Natural killer cell (primary cell): ENCODE data around the gene UGT1A3. TPM values are rescaled to one million over a fixed set of nuclear protein-coding genes. Genes with fewer than 3 reads are reported as not detected.

Experiments
- ATAC-seq, 3 donors: fragments of 150-1000 bp in 2 of 3; fragments of 200-7000 bp in 1 of 3; cut with Tn5 transposase; 1 replicate in 1 of 3; 2 replicates in 2 of 3; pipeline ENCODE4 v1.10.0; 2021; ENCODE audit warnings: mild to moderate bottlenecking in 2 of 3, moderate library complexity in 2 of 3
- DNase-seq, 2 donors: peaks; one replicate each; pipeline versions ENCODE4 v3.0.0 to v3.0.0-alpha.2; 2013 to 2021; ENCODE audit warnings: mixed read lengths in 1 of 2
- H3K27ac ChIP-seq: one replicate; pipeline ENCODE4 v1.5.1; 2013; ENCODE audit warnings: mild to moderate bottlenecking, low read length
- H3K27me3 ChIP-seq: one replicate; pipeline ENCODE4 v1.6.1; 2013; ENCODE audit warnings: low read length; ENCODE audit not compliant: control insufficient read depth, insufficient read depth
- H3K36me3 ChIP-seq: one replicate; pipeline ENCODE4 v1.6.1; 2013; ENCODE audit warnings: low read length; ENCODE audit not compliant: control insufficient read depth, insufficient read depth
- H3K4me1 ChIP-seq: one replicate; pipeline ENCODE4 v1.6.1; 2013; ENCODE audit warnings: low read length; ENCODE audit not compliant: control insufficient read depth, insufficient read depth
- H3K4me3 ChIP-seq: one replicate; pipeline ENCODE4 v1.5.1; 2013; ENCODE audit warnings: low read length
- H3K9me3 ChIP-seq: one replicate; pipeline ENCODE4 v1.6.1; 2013; ENCODE audit warnings: low read length; ENCODE audit not compliant: control insufficient read depth, insufficient read depth
- H3K27ac Mint-ChIP-seq, 2 donors: one replicate each; pipeline ENCODE4 v1.8.0; 2022; ENCODE audit warnings: mild to moderate bottlenecking in 2 of 2, mixed read lengths in 2 of 2, moderate library complexity in 1 of 2
- H3K27me3 Mint-ChIP-seq, 2 donors: one replicate each; pipeline ENCODE4 v1.8.0; 2022; ENCODE audit warnings: low read depth in 2 of 2, mixed read lengths in 2 of 2
- H3K36me3 Mint-ChIP-seq: one replicate; pipeline ENCODE4 v1.8.0; 2022; ENCODE audit warnings: mixed read lengths
- H3K4me1 Mint-ChIP-seq, 2 donors: one replicate each; pipeline ENCODE4 v1.8.0; 2022; ENCODE audit warnings: mixed read lengths in 2 of 2
- H3K4me3 Mint-ChIP-seq: one replicate; pipeline ENCODE4 v1.8.0; 2022; ENCODE audit warnings: mild to moderate bottlenecking, moderate library complexity, mixed read lengths
- H3K9me3 Mint-ChIP-seq, 2 donors: one replicate each; pipeline ENCODE4 v1.8.0; 2022; ENCODE audit warnings: mixed read lengths in 2 of 2
- WGBS: methylation state at CpG from one replicate; pipeline ENCODE4 v1.1.7; 2013; ENCODE audit warnings: missing lambda C conversion rate; ENCODE audit not compliant: insufficient coverage; 5-methylcytosine and 5-hydroxymethylcytosine counted together
- intact Hi-C: fragments of 100-400 bp; cut with micrococcal nuclease; formaldehyde crosslinking; loops from one replicate; pipeline ENCODE4 v1.14.2; 2022
- total RNA-seq, 4 donors: library from RNA; stranded (reverse); fragments of 120-200 nt in 1 of 4; gene quantifications; one replicate each; pipeline versions ENCODE4 v1.2.3 to v1.2.4, GENCODE V29; 2013 to 2022
- TF ChIP-seq, protein P1 (sequence below): fragments of 200-600 bp; IDR thresholded peaks from one replicate; pipeline ENCODE4 v1.8.0; 2022; ENCODE audit warnings: antibody characterized with exemption

The UGT1A3 gene
- total RNA-seq, 3 donors from 2014 or later (not counting 1 experiment from before 2014, with no cell fraction given): not detected

GRCh38 chr2:233798335-233799086, 69.7 kb downstream of the UGT1A3 start:
- 85% methylated on average over 14 of the region's 14 CpGs for WGBS
- intact Hi-C loops: no loop called here
- H3K27ac Mint-ChIP-seq: no peak overlapping the region
- Histone ChIP-seq H3K27ac (no peak overlapping the region), H3K4me1 (no peaks in the 10 kb centered on the region), H3K4me3 (no peak overlapping the region), H3K36me3 (no peaks in the 10 kb centered on the region), H3K27me3 (no peaks in the 10 kb centered on the region), H3K9me3 (no peaks in the 10 kb centered on the region)
- ATAC-seq (no peak), DNase-seq (peak in 1 of 2 donors; percentile 4)
- no peak overlapping the region for H3K4me3 Mint-ChIP-seq
- H3K9me3 Mint-ChIP-seq: no peaks in the 10 kb centered on the region
- H3K4me1 Mint-ChIP-seq: no peaks in the 10 kb centered on the region
- peaks cover 3 to 6% of the 10 kb centered on the region in 2 donors for H3K27me3 Mint-ChIP-seq
- TF ChIP-seq, protein P1, sequence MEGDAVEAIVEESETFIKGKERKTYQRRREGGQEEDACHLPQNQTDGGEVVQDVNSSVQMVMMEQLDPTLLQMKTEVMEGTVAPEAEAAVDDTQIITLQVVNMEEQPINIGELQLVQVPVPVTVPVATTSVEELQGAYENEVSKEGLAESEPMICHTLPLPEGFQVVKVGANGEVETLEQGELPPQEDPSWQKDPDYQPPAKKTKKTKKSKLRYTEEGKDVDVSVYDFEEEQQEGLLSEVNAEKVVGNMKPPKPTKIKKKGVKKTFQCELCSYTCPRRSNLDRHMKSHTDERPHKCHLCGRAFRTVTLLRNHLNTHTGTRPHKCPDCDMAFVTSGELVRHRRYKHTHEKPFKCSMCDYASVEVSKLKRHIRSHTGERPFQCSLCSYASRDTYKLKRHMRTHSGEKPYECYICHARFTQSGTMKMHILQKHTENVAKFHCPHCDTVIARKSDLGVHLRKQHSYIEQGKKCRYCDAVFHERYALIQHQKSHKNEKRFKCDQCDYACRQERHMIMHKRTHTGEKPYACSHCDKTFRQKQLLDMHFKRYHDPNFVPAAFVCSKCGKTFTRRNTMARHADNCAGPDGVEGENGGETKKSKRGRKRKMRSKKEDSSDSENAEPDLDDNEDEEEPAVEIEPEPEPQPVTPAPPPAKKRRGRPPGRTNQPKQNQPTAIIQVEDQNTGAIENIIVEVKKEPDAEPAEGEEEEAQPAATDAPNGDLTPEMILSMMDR: no peak
- no peaks in the 10 kb centered on the region for H3K36me3 Mint-ChIP-seq

GRCh38 chr2:233799087-233799665, 70.3 kb downstream of the UGT1A3 start:
- H3K36me3 Mint-ChIP-seq: no peaks in the 10 kb centered on the region
- no peak for ATAC-seq
- H3K4me3 Mint-ChIP-seq: no peak overlapping the region
- H3K27me3 Mint-ChIP-seq: peaks cover 8 to 11% of the 10 kb centered on the region in 2 donors
- Histone ChIP-seq H3K4me3 (no peak overlapping the region), H3K4me1 (no peaks in the 10 kb centered on the region), H3K36me3 (no peaks in the 10 kb centered on the region), H3K27me3 (no peaks in the 10 kb centered on the region), H3K9me3 (no peaks in the 10 kb centered on the region), H3K27ac (no peak overlapping the region)
- H3K4me1 Mint-ChIP-seq: no peaks in the 10 kb centered on the region
- H3K27ac Mint-ChIP-seq: no peak overlapping the region
- 69% methylated on average over 7 of the region's 7 CpGs for WGBS
- no peak for DNase-seq
- no peaks in the 10 kb centered on the region for H3K9me3 Mint-ChIP-seq
- intact Hi-C loops: no loop called here
- TF ChIP-seq, protein P1: no peak

DNA sequence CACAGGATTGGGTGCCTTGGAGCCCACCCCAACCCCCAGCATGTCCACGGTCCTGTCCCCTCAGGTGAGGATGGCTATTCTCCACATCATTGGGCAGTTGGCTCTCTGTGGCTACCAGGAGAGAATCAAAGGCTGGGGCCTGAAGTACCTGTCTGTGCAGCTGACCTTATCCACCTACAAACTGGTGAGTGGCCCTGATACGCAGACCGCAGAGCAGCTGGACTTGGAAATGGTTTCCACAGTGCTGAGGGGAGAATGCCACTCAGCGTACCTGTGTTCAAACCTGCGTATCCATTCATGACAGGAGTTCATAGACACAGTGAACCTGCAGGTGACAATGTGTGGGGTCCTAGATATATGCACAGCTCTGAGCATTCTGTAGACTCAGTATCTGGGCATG, 70.9 kb downstream of the UGT1A3 start:
- ATAC-seq: no peak
- intact Hi-C loops: no loop called here
- WGBS: 57% methylated on average over 5 of the region's 5 CpGs
- Histone ChIP-seq H3K4me3 (no peak overlapping the region), H3K9me3 (no peaks in the 10 kb centered on the region), H3K36me3 (no peaks in the 10 kb centered on the region), H3K27ac (no peak overlapping the region), H3K4me1 (no peaks in the 10 kb centered on the region), H3K27me3 (no peaks in the 10 kb centered on the region)
- H3K36me3 Mint-ChIP-seq: no peaks in the 10 kb centered on the region
- TF ChIP-seq, protein P1: no peak
- no peak overlapping the region for H3K4me3 Mint-ChIP-seq
- peaks cover 11 to 16% of the 10 kb centered on the region in 2 donors for H3K27me3 Mint-ChIP-seq
- no peak overlapping the region for H3K27ac Mint-ChIP-seq
- H3K4me1 Mint-ChIP-seq: no peaks in the 10 kb centered on the region
- no peak for DNase-seq
- no peaks in the 10 kb centered on the region for H3K9me3 Mint-ChIP-seq
